ENCODE results near the gene SETD1B. TPM values are rescaled to one million over a fixed set of nuclear protein-coding genes. Genes with fewer than 3 reads are reported as not detected.

Gene SETD1B
- polyA plus RNA-seq, 1 donor from 2014 or later, result 2.6 TPM

- Histone ChIP-seq H3K4me3 (ENCODE audit: low read length) (no peak overlapping the region), H3K9me3 (ENCODE audit: low read length) (no peaks in the 10 kb centered on the region), H3K27me3 (ENCODE audit: insufficient read depth, low read depth, low read length) (no peaks in the 10 kb centered on the region), H3K36me3 (ENCODE audit: insufficient read depth, low read length) (no peaks in the 10 kb centered on the region), H3K9me2 (ENCODE audit: insufficient read depth, low read length) (no peaks in the 10 kb centered on the region), H3F3A (ENCODE audit: insufficient read depth, low read length, poor library complexity, severe bottlenecking) (no peaks in the 10 kb centered on the region), H3K27ac (ENCODE audit: low read length) (no peak overlapping the region), H3K4me2 (ENCODE audit: low read length) (no peak overlapping the region), H3K9ac (ENCODE audit: low read length) (no peak overlapping the region), H4K20me1 (ENCODE audit: insufficient read depth) (no peaks in the 10 kb centered on the region), H2AFZ (ENCODE audit: low read depth, low read length) (no peak overlapping the region), H3K79me2 (replicated peaks; ENCODE audit: insufficient read depth, low read length) (no peaks in the 10 kb centered on the region)
- TF ChIP-seq, protein P1, sequence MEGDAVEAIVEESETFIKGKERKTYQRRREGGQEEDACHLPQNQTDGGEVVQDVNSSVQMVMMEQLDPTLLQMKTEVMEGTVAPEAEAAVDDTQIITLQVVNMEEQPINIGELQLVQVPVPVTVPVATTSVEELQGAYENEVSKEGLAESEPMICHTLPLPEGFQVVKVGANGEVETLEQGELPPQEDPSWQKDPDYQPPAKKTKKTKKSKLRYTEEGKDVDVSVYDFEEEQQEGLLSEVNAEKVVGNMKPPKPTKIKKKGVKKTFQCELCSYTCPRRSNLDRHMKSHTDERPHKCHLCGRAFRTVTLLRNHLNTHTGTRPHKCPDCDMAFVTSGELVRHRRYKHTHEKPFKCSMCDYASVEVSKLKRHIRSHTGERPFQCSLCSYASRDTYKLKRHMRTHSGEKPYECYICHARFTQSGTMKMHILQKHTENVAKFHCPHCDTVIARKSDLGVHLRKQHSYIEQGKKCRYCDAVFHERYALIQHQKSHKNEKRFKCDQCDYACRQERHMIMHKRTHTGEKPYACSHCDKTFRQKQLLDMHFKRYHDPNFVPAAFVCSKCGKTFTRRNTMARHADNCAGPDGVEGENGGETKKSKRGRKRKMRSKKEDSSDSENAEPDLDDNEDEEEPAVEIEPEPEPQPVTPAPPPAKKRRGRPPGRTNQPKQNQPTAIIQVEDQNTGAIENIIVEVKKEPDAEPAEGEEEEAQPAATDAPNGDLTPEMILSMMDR (IDR thresholded peaks at IDR 0.05; ENCODE audit: poor library complexity, severe bottlenecking), result no peak
Measured at GRCh38 chr12:121828826-121829225, 25.0 kb downstream of the SETD1B start.

GRCh38 chr12:121829250-121829918, 25.6 kb downstream of the SETD1B start:
- Histone ChIP-seq H3K4me2 (ENCODE audit: low read length) (no peak overlapping the region), H3K79me2 (replicated peaks; ENCODE audit: insufficient read depth, low read length) (no peaks in the 10 kb centered on the region), H3K9me3 (ENCODE audit: low read length) (no peaks in the 10 kb centered on the region), H3K9ac (ENCODE audit: low read length) (no peak overlapping the region), H3F3A (ENCODE audit: insufficient read depth, low read length, poor library complexity, severe bottlenecking) (no peaks in the 10 kb centered on the region), H3K4me3 (ENCODE audit: low read length) (no peak overlapping the region), H2AFZ (ENCODE audit: low read depth, low read length) (no peak overlapping the region), H3K27ac (ENCODE audit: low read length) (no peak overlapping the region), H3K36me3 (ENCODE audit: insufficient read depth, low read length) (no peaks in the 10 kb centered on the region), H3K9me2 (ENCODE audit: insufficient read depth, low read length) (no peaks in the 10 kb centered on the region), H3K27me3 (ENCODE audit: insufficient read depth, low read depth, low read length) (no peaks in the 10 kb centered on the region), H4K20me1 (ENCODE audit: insufficient read depth) (no peaks in the 10 kb centered on the region)
- TF ChIP-seq SMC3 (conservative IDR thresholded peaks at IDR 0.05; ENCODE audit: poor library complexity) (no peak), POLR2AphosphoS5 (IDR thresholded peaks at IDR 0.05) (no peak), MXI1 (conservative IDR thresholded peaks at IDR 0.05; ENCODE audit: poor library complexity, severe bottlenecking) (no peak), EP300 (conservative IDR thresholded peaks at IDR 0.05; ENCODE audit: poor library complexity, severe bottlenecking) (no peak), EZH2 (IDR thresholded peaks at IDR 0.05; ENCODE audit: borderline replicate concordance, insufficient read depth, low read length, poor library complexity, severe bottlenecking) (no peak), TAF1 (IDR thresholded peaks at IDR 0.05; ENCODE audit: low read depth) (no peak), RAD21 (conservative IDR thresholded peaks at IDR 0.05) (no peak)
- TF ChIP-seq, protein P2, sequence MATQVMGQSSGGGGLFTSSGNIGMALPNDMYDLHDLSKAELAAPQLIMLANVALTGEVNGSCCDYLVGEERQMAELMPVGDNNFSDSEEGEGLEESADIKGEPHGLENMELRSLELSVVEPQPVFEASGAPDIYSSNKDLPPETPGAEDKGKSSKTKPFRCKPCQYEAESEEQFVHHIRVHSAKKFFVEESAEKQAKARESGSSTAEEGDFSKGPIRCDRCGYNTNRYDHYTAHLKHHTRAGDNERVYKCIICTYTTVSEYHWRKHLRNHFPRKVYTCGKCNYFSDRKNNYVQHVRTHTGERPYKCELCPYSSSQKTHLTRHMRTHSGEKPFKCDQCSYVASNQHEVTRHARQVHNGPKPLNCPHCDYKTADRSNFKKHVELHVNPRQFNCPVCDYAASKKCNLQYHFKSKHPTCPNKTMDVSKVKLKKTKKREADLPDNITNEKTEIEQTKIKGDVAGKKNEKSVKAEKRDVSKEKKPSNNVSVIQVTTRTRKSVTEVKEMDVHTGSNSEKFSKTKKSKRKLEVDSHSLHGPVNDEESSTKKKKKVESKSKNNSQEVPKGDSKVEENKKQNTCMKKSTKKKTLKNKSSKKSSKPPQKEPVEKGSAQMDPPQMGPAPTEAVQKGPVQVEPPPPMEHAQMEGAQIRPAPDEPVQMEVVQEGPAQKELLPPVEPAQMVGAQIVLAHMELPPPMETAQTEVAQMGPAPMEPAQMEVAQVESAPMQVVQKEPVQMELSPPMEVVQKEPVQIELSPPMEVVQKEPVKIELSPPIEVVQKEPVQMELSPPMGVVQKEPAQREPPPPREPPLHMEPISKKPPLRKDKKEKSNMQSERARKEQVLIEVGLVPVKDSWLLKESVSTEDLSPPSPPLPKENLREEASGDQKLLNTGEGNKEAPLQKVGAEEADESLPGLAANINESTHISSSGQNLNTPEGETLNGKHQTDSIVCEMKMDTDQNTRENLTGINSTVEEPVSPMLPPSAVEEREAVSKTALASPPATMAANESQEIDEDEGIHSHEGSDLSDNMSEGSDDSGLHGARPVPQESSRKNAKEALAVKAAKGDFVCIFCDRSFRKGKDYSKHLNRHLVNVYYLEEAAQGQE (IDR thresholded peaks at IDR 0.05; ENCODE audit: borderline replicate concordance), result no peak
- TF ChIP-seq, protein P1 (IDR thresholded peaks at IDR 0.05; ENCODE audit: poor library complexity, severe bottlenecking), result no peak

Measured in neural cell (in vitro differentiated cells).